HUDEP-2 (cell line): Measurements from ENCODE around the gene PHOSPHO1.

Source experiments
- DNase-seq, 76 experiments: peaks; one replicate each; lab custom pipeline; 2025; ENCODE audit not compliant: unreplicated experiment in 76 of 76; lab: John Stamatoyannopoulos, UW

Gene PHOSPHO1

GRCh38 chr17:49244839-49245238, 14.3 kb upstream of the PHOSPHO1 start:
- DNase-seq, result no peak

- DNase-seq, result no peak
Observed at GRCh38 chr17:49242813-49243212, 12.2 kb upstream of the PHOSPHO1 start.

- DNase-seq, result peak in 71 of 76 experiments; percentile 10 to 92 (median 69)
Observed at GRCh38 chr17:49241692-49242397, 11.3 kb upstream of the PHOSPHO1 start.

GRCh38 chr17:49241040-49241439, 10.5 kb upstream of the PHOSPHO1 start:
- no peak for DNase-seq

- DNase-seq, result peak in 1 of 76 experiments; percentile 7
Observed at GRCh38 chr17:49240619-49241018, 10.0 kb upstream of the PHOSPHO1 start.

GRCh38 chr17:49239963-49240362, 9.4 kb upstream of the PHOSPHO1 start:
- DNase-seq, result no peak

GRCh38 chr17:49235896-49236295, 5.3 kb upstream of the PHOSPHO1 start:
- no peak for DNase-seq

- DNase-seq, result no peak
Observed at GRCh38 chr17:49234509-49235080, 4.0 kb upstream of the PHOSPHO1 start.

GRCh38 chr17:49231563-49231894, 942 bp upstream of the PHOSPHO1 start:
- DNase-seq, result no peak

GRCh38 chr17:49229805-49230600, 584 bp downstream of the PHOSPHO1 start:
- no peak for DNase-seq

- DNase-seq, result no peak
Observed at GRCh38 chr17:49229076-49229804, 1.3 kb downstream of the PHOSPHO1 start.

- peak in 69 of 76 experiments; percentile 8 to 78 (median 54) for DNase-seq
Observed at GRCh38 chr17:49227436-49228261, 2.9 kb downstream of the PHOSPHO1 start.

- DNase-seq, result no peak
Observed at GRCh38 chr17:49226771-49227435, 3.7 kb downstream of the PHOSPHO1 start.

GRCh38 chr17:49225554-49226236, 4.9 kb downstream of the PHOSPHO1 start:
- no peak for DNase-seq

- no peak for DNase-seq
Observed at GRCh38 chr17:49224997-49225337, 5.6 kb downstream of the PHOSPHO1 start.

GRCh38 chr17:49224198-49224996, 6.2 kb downstream of the PHOSPHO1 start:
- no peak for DNase-seq

GRCh38 chr17:49223517-49224197, 6.9 kb downstream of the PHOSPHO1 start:
- peak in 53 of 76 experiments; percentile 4 to 80 (median 47) for DNase-seq

- no peak for DNase-seq
Observed at GRCh38 chr17:49223168-49223516, 7.4 kb downstream of the PHOSPHO1 start.
